Loucy (cell line): Measurements from ENCODE around the gene PKD1.

Source experiments
- H2AFZ ChIP-seq: fragments of 200-600 bp; sonication (generic); 2 replicates; pipeline ENCODE4 v1.6.0; 2016; ENCODE audit warnings: antibody characterized with exemption, mild to moderate bottlenecking, low read length, moderate library complexity
- H3F3A ChIP-seq: fragments of 200-600 bp; 2 replicates; pipeline ENCODE4 v1.6.0; 2016; ENCODE audit warnings: antibody characterized with exemption, low read depth, mild to moderate bottlenecking
- H3K27me3 ChIP-seq: fragments of 200-600 bp; sonication (generic); 2 replicates; pipeline ENCODE4 v1.6.1; 2014; ENCODE audit warnings: low read length, mild to moderate bottlenecking; ENCODE audit not compliant: insufficient read depth, poor library complexity, severe bottlenecking
- H3K36me3 ChIP-seq: fragments of 200-600 bp; sonication (generic); 2 replicates; pipeline ENCODE4 v1.6.1; 2016; ENCODE audit warnings: low read length; ENCODE audit not compliant: insufficient read depth
- H3K4me1 ChIP-seq: fragments of 200-600 bp; sonication (generic); 2 replicates; pipeline ENCODE4 v1.5.1; 2014; ENCODE audit warnings: low read length, mild to moderate bottlenecking; ENCODE audit not compliant: insufficient read depth, poor library complexity, severe bottlenecking
- H3K4me2 ChIP-seq: fragments of 200-600 bp; sonication (generic); 2 replicates; pipeline ENCODE4 v1.6.0; 2014; ENCODE audit warnings: antibody characterized with exemption, low read length, low read depth, mild to moderate bottlenecking; ENCODE audit not compliant: poor library complexity, severe bottlenecking
- H3K4me3 ChIP-seq: fragments of 200-600 bp; sonication (generic); 2 replicates; pipeline ENCODE4 v1.5.1; 2014; ENCODE audit warnings: low read length, mild to moderate bottlenecking, mixed read lengths; ENCODE audit not compliant: poor library complexity, severe bottlenecking
- H3K79me2 ChIP-seq: fragments of 200-600 bp; sonication (generic); 2 replicates; pipeline ENCODE4 v1.6.1; 2014; ENCODE audit warnings: low read length; ENCODE audit not compliant: insufficient read depth
- H3K9ac ChIP-seq: fragments of 200-600 bp; sonication (generic); 2 replicates; pipeline ENCODE4 v1.6.0; 2014; ENCODE audit warnings: mild to moderate bottlenecking, low read depth, low read length, moderate library complexity; ENCODE audit not compliant: poor library complexity, severe bottlenecking
- H3K9me2 ChIP-seq: fragments of 200-600 bp; sonication (generic); replicated peaks from 2 replicates; pipeline ENCODE4 v1.6.1; 2016; ENCODE audit warnings: low read depth, low read length, mixed read lengths
- H3K9me3 ChIP-seq: fragments of 200-600 bp; sonication (generic); 2 replicates; pipeline ENCODE4 v1.6.1; 2014; ENCODE audit warnings: mild to moderate bottlenecking, antibody characterized with exemption, low read length, low read depth; ENCODE audit not compliant: insufficient read depth
- H4K20me1 ChIP-seq: fragments of 200-600 bp; sonication (generic); 2 replicates; pipeline ENCODE4 v1.6.0; 2014; ENCODE audit warnings: antibody characterized with exemption, low read length, mild to moderate bottlenecking; ENCODE audit not compliant: insufficient read depth, poor library complexity, severe bottlenecking
- EZH2phosphoT487 ChIP-seq: fragments of 200-600 bp; IDR thresholded peaks from 2 replicates; pipeline ENCODE4 v1.6.1; 2018; ENCODE audit warnings: antibody characterized with exemption, mild to moderate bottlenecking, moderate library complexity, borderline replicate concordance
- TF ChIP-seq, protein P1 (sequence below): fragments of 200-600 bp; sonication (generic); conservative IDR thresholded peaks from 2 replicates; pipeline ENCODE4 v1.5.1; 2014; ENCODE audit warnings: mild to moderate bottlenecking, antibody characterized with exemption, low read length

PKD1 gene

DNA sequence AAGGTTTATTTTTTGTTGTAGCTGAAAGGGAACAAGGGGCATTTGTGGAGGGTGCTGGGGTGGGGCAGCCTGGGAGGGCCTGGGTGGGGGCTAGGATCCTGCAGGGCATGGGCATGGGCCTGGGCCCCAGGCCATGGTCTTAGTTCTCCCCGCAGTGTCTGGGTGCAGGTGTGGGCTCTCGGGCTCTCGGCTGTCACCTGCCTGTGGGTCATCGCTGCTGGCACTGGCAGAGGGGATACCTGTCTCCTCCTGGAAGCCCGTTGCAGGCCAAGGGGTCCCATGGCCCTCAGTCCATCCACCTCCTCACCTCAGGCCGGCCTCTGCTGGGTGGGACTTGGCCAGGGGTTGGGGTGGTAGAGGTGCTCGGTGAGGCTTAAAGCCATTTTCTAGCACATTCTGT, 57.6 kb downstream of the PKD1 start:
- Histone ChIP-seq H3K27me3 (no peaks in the 10 kb centered on the region), H3K4me1 (no peaks in the 10 kb centered on the region), H3K36me3 (no peaks in the 10 kb centered on the region), H2AFZ (no peak overlapping the region), H3K79me2 (no peaks in the 10 kb centered on the region), H3K9ac (no peak overlapping the region), H3F3A (no peaks in the 10 kb centered on the region), H3K9me3 (no peaks in the 10 kb centered on the region), H4K20me1 (no peaks in the 10 kb centered on the region), H3K9me2 (no peaks in the 10 kb centered on the region), H3K4me2 (no peak overlapping the region), H3K4me3 (no peak overlapping the region)
- no peak for TF ChIP-seq EZH2phosphoT487
- TF ChIP-seq, protein P1, sequence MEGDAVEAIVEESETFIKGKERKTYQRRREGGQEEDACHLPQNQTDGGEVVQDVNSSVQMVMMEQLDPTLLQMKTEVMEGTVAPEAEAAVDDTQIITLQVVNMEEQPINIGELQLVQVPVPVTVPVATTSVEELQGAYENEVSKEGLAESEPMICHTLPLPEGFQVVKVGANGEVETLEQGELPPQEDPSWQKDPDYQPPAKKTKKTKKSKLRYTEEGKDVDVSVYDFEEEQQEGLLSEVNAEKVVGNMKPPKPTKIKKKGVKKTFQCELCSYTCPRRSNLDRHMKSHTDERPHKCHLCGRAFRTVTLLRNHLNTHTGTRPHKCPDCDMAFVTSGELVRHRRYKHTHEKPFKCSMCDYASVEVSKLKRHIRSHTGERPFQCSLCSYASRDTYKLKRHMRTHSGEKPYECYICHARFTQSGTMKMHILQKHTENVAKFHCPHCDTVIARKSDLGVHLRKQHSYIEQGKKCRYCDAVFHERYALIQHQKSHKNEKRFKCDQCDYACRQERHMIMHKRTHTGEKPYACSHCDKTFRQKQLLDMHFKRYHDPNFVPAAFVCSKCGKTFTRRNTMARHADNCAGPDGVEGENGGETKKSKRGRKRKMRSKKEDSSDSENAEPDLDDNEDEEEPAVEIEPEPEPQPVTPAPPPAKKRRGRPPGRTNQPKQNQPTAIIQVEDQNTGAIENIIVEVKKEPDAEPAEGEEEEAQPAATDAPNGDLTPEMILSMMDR: no peak

DNA sequence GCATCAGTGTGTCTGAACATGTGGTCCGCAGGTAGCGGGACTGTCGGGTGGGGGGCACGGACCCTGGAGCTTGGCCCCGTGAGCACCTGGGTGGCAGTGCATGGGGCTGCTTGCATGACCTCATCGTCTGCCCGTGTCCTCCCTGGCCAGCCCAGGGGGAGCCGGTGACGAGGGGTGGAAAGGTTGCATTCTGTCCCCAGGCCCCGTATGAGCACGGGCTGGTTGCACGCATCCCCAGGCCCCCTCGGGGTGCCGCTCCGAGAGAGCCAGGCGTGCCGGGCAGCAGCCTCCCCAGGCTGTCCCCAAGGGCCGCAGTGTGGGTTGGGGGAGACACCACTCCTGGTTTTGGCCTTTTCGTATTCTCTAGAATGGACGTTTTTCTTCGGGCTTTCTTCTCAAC, 58.0 kb downstream of the PKD1 start:
- no peak for TF ChIP-seq EZH2phosphoT487
- TF ChIP-seq, protein P1: no peak
- H3K9me2 ChIP-seq: no peaks in the 10 kb centered on the region
- H3K9me3 ChIP-seq: no peaks in the 10 kb centered on the region
- H4K20me1 ChIP-seq: no peaks in the 10 kb centered on the region
- no peak overlapping the region for H2AFZ ChIP-seq
- H3K9ac ChIP-seq: no peak overlapping the region
- H3K79me2 ChIP-seq: no peaks in the 10 kb centered on the region
- H3K27me3 ChIP-seq: no peaks in the 10 kb centered on the region
- H3K4me2 ChIP-seq: no peak overlapping the region
- no peaks in the 10 kb centered on the region for H3K4me1 ChIP-seq
- no peaks in the 10 kb centered on the region for H3F3A ChIP-seq
- no peak overlapping the region for H3K4me3 ChIP-seq
- no peaks in the 10 kb centered on the region for H3K36me3 ChIP-seq

DNA sequence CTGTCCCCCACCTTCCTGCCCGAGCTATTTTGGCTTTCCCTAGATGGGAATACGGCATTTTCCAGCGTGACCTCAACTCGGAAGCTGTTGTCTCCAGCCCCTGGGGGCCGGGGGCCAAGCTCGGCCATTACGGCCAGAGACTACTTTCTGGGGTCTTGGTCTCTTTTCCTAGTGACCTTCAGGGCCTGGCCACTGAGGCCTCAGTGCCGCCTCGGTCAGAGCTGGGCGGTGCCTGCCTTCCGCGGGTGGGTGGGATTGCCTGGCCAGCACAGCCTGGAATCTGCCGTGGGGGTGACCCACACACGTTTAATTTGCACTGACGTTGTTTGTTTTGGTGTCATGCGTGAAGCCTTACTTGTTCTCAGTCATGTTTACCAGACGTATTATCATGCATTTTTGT, 58.7 kb downstream of the PKD1 start:
- no peak overlapping the region for H2AFZ ChIP-seq
- no peaks in the 10 kb centered on the region for H3K27me3 ChIP-seq
- TF ChIP-seq EZH2phosphoT487: no peak
- TF ChIP-seq, protein P1: no peak
- H3K79me2 ChIP-seq: no peaks in the 10 kb centered on the region
- H3F3A ChIP-seq: no peaks in the 10 kb centered on the region
- no peaks in the 10 kb centered on the region for H3K9me2 ChIP-seq
- H3K36me3 ChIP-seq: no peaks in the 10 kb centered on the region
- H4K20me1 ChIP-seq: no peaks in the 10 kb centered on the region
- H3K4me2 ChIP-seq: no peak overlapping the region
- no peaks in the 10 kb centered on the region for H3K4me1 ChIP-seq
- no peaks in the 10 kb centered on the region for H3K9me3 ChIP-seq
- H3K9ac ChIP-seq: no peak overlapping the region
- no peak overlapping the region for H3K4me3 ChIP-seq
